Measurements from ENCODE around the gene NBEA. TPM values are rescaled to one million over a fixed set of nuclear protein-coding genes. Genes with fewer than 3 reads are reported as not detected.

Gene NBEA
- polyA plus RNA-seq, 6 donors from 2014 or later = 1.1 to 2.3 (median 1.5) TPM

DNA sequence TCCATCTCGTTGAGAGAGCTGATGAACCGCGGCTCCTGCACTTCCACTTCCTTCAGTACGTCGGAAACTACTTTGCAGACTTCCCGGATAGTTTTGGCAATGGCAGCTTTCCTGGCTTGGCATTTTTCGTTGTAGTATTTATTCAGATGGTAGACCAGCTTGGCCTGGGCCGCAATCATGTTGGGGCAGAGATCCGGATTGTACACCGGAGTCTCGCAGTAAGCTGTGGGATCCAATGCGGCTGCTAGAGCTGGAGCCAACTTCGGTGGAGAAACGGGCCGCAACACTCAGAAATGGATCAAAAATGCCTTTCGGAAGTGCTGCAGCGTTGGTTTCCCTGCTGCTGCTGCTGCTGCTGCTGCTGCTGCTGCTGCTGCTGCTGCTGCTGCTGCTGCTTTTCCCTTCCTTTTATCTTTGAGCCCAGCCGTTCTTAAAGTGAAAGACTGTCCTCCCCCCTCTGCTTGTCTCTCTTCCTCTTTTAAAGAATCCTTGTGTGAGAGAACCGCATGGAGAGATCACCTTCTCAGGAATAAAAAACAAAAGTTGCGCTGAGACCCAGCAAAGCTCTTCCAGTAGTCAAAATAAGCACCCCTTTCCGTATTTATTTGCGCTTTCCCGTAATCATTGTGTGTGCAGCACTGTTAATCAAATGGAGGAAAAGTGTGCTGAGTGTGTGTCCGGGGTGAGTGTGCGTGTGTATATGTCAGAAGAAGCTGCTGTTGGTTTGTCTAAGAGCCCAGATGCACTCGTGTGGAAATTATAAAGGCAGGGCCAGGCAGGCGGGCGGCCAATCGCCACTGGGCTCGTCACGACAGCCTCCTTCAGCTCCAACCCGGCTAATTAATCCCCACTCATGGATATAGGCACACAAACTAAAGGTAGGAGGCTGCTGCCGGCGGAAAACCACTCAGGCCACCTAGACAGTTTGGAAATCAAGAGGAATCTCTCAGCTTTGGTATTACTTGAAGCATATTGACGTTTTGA, 534.2 kb downstream of the NBEA start, which contains the start of gene MAB21L1:
MAB21L1 (minus strand) TSS at position 730 of the 984 bp plus-strand sequence; CDS start at position 179, 551 bp downstream.
- peak; percentile 32 to 47 for ATAC-seq (ENCODE audit: low read depth in 2 of 2)

GRCh38 chr13:35477386-35477946, 535.4 kb downstream of the NBEA start:
- Mint-ChIP-seq H3K36me3 (peaks cover 5 to 19% of the 10 kb centered on the region in 2 donors), H3K27me3 (peaks cover 51 to 54% (median 52%) of the 10 kb centered on the region in 3 donors), H3K4me1 (peaks cover 25 to 42% (median 36%) of the 10 kb centered on the region in 3 donors), H3K9me3 (peaks cover 0 to 26% (median 12%) of the 10 kb centered on the region in 7 donors), H3K4me3 (peak overlapping the region in 4 of 8 donors; percentile 12 to 82 (median 66)), H3K27ac (peak overlapping the region in 1 of 6 donors; percentile 23)
- ATAC-seq (ENCODE audit: low read depth in 2 of 2) = no peak
- DNase-seq = no peak

More for the DNA sequence above, 534.2 kb downstream of the NBEA start, which contains the start of gene MAB21L1:
- peaks cover 25 to 42% (median 36%) of the 10 kb centered on the region in 3 donors for H3K4me1 Mint-ChIP-seq
- peaks cover 55 to 65% (median 60%) of the 10 kb centered on the region in 3 donors for H3K27me3 Mint-ChIP-seq
- H3K9me3 Mint-ChIP-seq = peaks cover 1 to 33% (median 18%) of the 10 kb centered on the region in 7 donors
- H3K36me3 Mint-ChIP-seq = peaks cover 5 to 19% of the 10 kb centered on the region in 2 donors
- peak within 1 kb of the TSS; percentile 70 to 92 (median 84) for H3K4me3 Mint-ChIP-seq
- H3K27ac Mint-ChIP-seq = peak within 1 kb of the TSS in 4 of 6 donors; percentile 54 to 78 (median 72)
- peak; percentile 28 for DNase-seq

DNA sequence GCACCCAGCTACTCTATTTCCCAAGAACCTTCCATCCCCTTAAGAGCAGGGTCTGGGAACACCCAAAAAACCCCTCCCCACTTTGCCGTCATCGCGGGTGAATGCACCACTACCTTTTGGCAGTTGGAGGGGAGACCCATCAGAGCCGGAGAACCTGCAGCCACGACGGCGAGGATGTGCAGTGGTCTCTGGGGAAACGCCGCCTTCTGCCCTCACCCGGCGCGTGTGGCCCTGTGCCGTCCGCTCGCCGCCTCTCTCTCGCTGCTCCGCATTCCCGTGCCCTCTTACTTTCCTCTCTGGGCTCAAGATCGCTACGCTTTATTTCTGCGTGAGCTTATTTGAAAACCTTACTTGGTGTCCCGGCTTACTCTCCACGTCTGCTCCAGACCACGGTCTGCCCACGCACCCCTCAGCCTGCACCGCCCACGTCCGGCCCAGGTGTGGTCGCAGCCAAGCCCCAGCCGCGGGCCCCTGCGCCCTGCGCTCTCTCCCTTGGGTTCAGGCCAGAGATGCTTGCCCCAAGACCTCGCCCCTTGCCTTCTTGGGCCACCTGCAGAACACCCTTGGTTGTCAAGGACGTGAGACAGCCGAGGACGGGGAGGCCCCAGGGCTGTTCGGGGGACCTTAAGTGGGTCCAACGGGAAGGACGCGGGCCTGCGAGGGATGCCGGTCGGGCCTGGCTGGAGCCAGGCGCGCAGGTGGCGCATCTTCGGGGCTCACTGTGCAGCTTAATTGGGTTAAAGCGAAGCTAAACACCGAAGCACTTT, 536.4 kb downstream of the NBEA start:
- DNase-seq (no peak), ATAC-seq (ENCODE audit: low read depth in 2 of 2) (peak in 1 of 2 donors; percentile 27)
- peaks cover 0 to 26% (median 12%) of the 10 kb centered on the region in 7 donors for H3K9me3 Mint-ChIP-seq
- H3K4me3 Mint-ChIP-seq = peak overlapping the region in 5 of 8 donors; percentile 44 to 68 (median 57)
- peaks cover 25 to 42% (median 36%) of the 10 kb centered on the region in 3 donors for H3K4me1 Mint-ChIP-seq
- peak overlapping the region in 3 of 6 donors; percentile 28 to 94 (median 42) for H3K27ac Mint-ChIP-seq
- peaks cover 51 to 54% (median 52%) of the 10 kb centered on the region in 3 donors for H3K27me3 Mint-ChIP-seq
- peaks cover 5 to 19% of the 10 kb centered on the region in 2 donors for H3K36me3 Mint-ChIP-seq

DNA sequence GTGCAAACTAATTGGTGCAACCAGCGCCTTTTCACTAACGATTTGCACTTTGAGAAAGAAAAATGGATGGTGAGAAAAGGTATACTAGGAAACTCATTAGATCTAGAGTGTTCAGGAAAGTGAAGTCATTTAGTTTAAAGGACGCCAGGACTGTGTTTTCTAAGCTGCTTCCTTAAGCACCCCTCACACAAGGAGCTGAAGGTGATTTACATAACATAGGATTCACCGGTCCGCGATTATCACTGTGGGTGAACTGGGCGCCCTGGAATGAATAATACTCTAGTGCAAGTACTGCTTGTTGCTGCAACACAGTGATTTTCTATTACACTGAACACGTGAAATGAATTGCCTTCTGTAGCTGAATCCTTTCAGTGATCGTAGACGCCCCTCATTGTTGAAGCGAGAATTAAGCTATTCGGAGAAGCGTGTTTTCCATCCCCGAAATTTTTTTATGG, 537.0 kb downstream of the NBEA start:
- ATAC-seq (ENCODE audit: low read depth in 2 of 2) = no peak
- H3K36me3 Mint-ChIP-seq = peaks cover 5 to 19% of the 10 kb centered on the region in 2 donors
- peak overlapping the region in 1 of 6 donors; percentile 94 for H3K27ac Mint-ChIP-seq
- H3K4me3 Mint-ChIP-seq = peak overlapping the region in 3 of 8 donors; percentile 25 to 57 (median 47)
- peaks cover 51 to 54% (median 52%) of the 10 kb centered on the region in 3 donors for H3K27me3 Mint-ChIP-seq
- H3K4me1 Mint-ChIP-seq = peaks cover 25 to 42% (median 36%) of the 10 kb centered on the region in 3 donors
- peaks cover 0 to 26% (median 12%) of the 10 kb centered on the region in 7 donors for H3K9me3 Mint-ChIP-seq
- DNase-seq = no peak

DNA sequence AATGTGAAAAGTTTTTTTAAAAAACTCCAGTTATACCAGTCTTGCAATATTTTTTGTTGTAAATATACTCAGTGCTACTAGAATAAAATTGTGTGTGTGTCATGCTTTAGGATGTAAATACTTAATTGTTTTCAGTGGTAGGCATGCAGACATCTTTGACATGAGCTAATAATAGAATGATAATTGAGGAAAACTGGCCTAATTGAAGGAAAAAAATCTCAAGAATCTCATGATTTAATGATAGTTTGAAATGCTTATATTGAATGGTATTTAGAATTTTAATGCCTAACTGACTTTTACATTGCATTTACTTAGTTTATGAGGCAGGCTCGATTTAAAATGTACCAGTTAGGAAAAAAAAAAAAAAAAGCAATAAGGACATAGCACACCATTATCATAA, 537.6 kb downstream of the NBEA start:
- Mint-ChIP-seq H3K9me3 (peaks cover 0 to 22% (median 9%) of the 10 kb centered on the region in 7 donors), H3K27me3 (peaks cover 45 to 49% (median 48%) of the 10 kb centered on the region in 3 donors), H3K27ac (no peak overlapping the region), H3K4me3 (no peak overlapping the region), H3K4me1 (peaks cover 22 to 38% (median 32%) of the 10 kb centered on the region in 3 donors), H3K36me3 (peaks cover 5 to 14% of the 10 kb centered on the region in 2 donors)
- DNase-seq (no peak), ATAC-seq (ENCODE audit: low read depth in 2 of 2) (no peak)

GRCh38 chr13:35480346-35480745, 538.3 kb downstream of the NBEA start:
- no peak for ATAC-seq (ENCODE audit: low read depth in 2 of 2)

DNA sequence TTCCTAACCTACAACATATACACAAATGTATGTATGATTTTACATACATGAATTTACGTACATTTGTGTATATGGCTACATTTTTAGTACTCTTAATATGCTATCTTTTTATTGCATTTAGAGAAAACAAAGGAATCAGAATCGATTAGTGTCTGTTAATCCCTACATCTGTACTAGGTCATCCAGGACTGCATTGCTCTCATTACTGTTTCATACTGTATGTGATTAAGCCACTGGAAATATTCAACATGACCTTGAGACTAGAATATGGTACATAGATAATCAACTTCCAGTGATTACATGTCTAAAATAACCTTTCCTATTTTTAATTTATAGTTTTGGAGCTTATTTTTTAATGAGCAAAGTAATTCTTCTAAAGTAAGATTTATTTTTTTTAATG, 539.7 kb downstream of the NBEA start:
- Mint-ChIP-seq H3K4me3 (no peak overlapping the region), H3K4me1 (peaks cover 8 to 17% (median 13%) of the 10 kb centered on the region in 3 donors), H3K36me3 (no peaks in the 10 kb centered on the region), H3K27ac (no peak overlapping the region), H3K9me3 (peaks cover 0 to 13% (median 4%) of the 10 kb centered on the region in 7 donors), H3K27me3 (peaks cover 25 to 28% (median 27%) of the 10 kb centered on the region in 3 donors)
- DNase-seq (no peak), ATAC-seq (ENCODE audit: low read depth in 2 of 2) (no peak)

More at GRCh38 chr13:35480346-35480745, 538.3 kb downstream of the NBEA start:
- peaks cover 39 to 43% (median 41%) of the 10 kb centered on the region in 3 donors for H3K27me3 Mint-ChIP-seq
- no peak overlapping the region for H3K4me3 Mint-ChIP-seq
- peaks cover 0 to 19% (median 9%) of the 10 kb centered on the region in 7 donors for H3K9me3 Mint-ChIP-seq
- H3K27ac Mint-ChIP-seq = no peak overlapping the region
- H3K36me3 Mint-ChIP-seq = peaks cover 5 to 13% of the 10 kb centered on the region in 2 donors
- DNase-seq = no peak
- H3K4me1 Mint-ChIP-seq = peaks cover 21 to 31% (median 27%) of the 10 kb centered on the region in 3 donors

DNA sequence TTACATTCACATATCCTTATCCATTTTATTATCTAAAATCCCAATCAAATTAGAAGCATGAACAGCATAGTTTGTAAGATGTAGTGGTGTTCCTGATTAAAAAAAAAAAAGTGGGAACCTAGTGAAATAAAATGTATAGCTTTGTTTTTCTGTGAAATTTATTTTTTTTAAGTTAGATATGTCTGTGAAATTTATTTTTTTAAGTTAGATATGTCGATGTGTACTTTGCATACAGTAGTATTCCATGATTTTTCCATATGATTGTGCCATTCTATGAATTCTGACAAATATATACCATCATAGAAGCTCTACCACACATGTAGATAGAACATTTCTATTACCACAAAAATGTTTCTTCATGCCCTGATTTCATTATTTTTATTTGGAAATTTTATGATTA, 540.5 kb downstream of the NBEA start:
- Mint-ChIP-seq H3K27me3 (peaks cover 19 to 21% (median 19%) of the 10 kb centered on the region in 3 donors), H3K4me1 (peaks cover 8 to 13% (median 11%) of the 10 kb centered on the region in 3 donors), H3K27ac (no peak overlapping the region), H3K4me3 (no peak overlapping the region), H3K9me3 (peaks cover 0 to 6% (median 0%) of the 10 kb centered on the region in 7 donors), H3K36me3 (no peaks in the 10 kb centered on the region)
- ATAC-seq (ENCODE audit: low read depth in 2 of 2) (no peak), DNase-seq (no peak)

GRCh38 chr13:35483761-35484160, 541.7 kb downstream of the NBEA start:
- ATAC-seq (ENCODE audit: low read depth in 2 of 2) = no peak
- Mint-ChIP-seq H3K27ac (no peak overlapping the region), H3K4me3 (no peak overlapping the region), H3K27me3 (peaks cover 8 to 9% (median 8%) of the 10 kb centered on the region in 3 donors), H3K4me1 (peaks cover under 1 to 3% (median 2%) of the 10 kb centered on the region in 3 donors), H3K9me3 (no peaks in the 10 kb centered on the region), H3K36me3 (no peaks in the 10 kb centered on the region)
- no peak for DNase-seq

DNA sequence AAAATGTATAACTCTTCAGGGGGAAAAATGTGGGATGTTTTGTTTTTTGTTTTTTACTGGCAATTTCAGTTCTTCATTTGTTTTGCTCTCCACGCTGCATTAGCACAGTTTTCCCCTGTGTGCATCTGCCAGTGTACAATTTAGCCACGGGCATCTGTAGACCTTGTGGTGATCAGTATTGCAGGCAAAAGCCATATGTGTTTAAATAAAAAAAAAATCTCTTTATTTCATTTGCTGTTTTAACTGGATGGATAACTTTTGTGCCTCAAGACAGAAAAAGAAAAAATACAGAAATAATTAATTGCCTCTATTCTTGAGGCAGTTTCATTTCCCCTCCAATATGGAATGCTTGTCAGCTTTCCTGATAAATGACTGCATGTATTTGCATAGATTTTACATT, 542.3 kb downstream of the NBEA start:
- Mint-ChIP-seq H3K4me1 (no peaks in the 10 kb centered on the region), H3K27ac (no peak overlapping the region), H3K4me3 (no peak overlapping the region), H3K36me3 (no peaks in the 10 kb centered on the region), H3K9me3 (no peaks in the 10 kb centered on the region), H3K27me3 (peaks cover 2 to 4% (median 2%) of the 10 kb centered on the region in 3 donors)
- DNase-seq (no peak), ATAC-seq (ENCODE audit: low read depth in 2 of 2) (no peak)

GRCh38 chr13:35485424-35485823, 543.4 kb downstream of the NBEA start:
- Mint-ChIP-seq H3K27ac (peak overlapping the region in 1 of 6 donors; percentile 14), H3K27me3 (no peaks in the 10 kb centered on the region), H3K4me3 (no peak overlapping the region), H3K4me1 (no peaks in the 10 kb centered on the region), H3K9me3 (no peaks in the 10 kb centered on the region), H3K36me3 (no peaks in the 10 kb centered on the region)
- ATAC-seq (ENCODE audit: low read depth in 2 of 2) (no peak), DNase-seq (no peak)

DNA sequence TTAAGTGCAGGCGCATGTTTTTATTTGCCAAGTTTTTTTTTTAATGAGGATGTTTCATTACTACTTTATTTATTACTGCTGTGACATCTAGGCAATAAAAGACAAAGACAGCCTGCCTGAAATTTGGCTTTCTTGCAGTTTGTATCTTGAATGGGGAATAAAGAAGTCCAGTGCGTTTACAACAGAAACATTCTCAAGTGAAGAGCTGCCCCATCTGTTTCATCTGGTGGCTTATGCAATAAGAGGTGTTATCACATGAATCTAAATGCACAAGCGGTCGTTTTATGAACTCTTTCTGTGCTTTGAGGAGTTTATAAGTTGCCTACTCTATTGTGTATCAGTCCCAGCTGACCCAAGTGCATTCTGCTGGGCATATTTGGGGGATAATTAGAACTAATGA, 547.0 kb downstream of the NBEA start:
- DNase-seq = no peak
- no peak overlapping the region for H3K4me3 Mint-ChIP-seq
- no peaks in the 10 kb centered on the region for H3K4me1 Mint-ChIP-seq
- ATAC-seq (ENCODE audit: low read depth in 2 of 2) = no peak
- peaks cover 0 to 16% (median 2%) of the 10 kb centered on the region in 7 donors for H3K9me3 Mint-ChIP-seq
- H3K27me3 Mint-ChIP-seq = no peaks in the 10 kb centered on the region
- peaks cover 13 to 24% of the 10 kb centered on the region in 2 donors for H3K36me3 Mint-ChIP-seq
- no peak overlapping the region for H3K27ac Mint-ChIP-seq
